Measurements from ENCODE around the gene TRIM27. TPM values are rescaled to one million over a fixed set of nuclear protein-coding genes. Genes with fewer than 3 reads are reported as not detected.
"Not testable (repeated sequence)": the region's sequence is repeated elsewhere in the genome, so short reads cannot be mapped to it uniquely, and the experiment has no call there.

The TRIM27 gene
- total and polyA plus RNA-seq, 2 experiments from 2014 or later = 57.0 to 60.8 TPM

DNA sequence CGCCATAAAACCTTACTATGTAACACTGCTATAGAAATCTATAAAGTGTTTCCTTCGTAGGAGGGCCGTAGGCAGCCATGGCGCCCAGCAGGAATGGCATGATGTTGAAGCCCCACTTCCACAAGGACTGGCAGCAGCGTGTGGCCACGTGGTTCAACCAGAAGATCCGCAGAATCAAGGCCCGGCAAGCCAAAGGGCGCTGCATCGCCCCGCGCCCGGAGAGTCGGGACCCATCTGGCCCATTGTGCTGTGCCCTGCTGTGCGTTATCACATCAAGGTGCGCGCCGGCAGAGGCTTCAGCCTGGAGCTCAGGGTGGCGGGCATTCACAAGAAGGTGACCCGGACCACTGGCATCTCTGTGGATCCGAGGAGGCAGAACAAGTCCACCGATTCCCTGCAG is 62.4 kb downstream of the TRIM27 start:
- TF ChIP-seq, protein P1, sequence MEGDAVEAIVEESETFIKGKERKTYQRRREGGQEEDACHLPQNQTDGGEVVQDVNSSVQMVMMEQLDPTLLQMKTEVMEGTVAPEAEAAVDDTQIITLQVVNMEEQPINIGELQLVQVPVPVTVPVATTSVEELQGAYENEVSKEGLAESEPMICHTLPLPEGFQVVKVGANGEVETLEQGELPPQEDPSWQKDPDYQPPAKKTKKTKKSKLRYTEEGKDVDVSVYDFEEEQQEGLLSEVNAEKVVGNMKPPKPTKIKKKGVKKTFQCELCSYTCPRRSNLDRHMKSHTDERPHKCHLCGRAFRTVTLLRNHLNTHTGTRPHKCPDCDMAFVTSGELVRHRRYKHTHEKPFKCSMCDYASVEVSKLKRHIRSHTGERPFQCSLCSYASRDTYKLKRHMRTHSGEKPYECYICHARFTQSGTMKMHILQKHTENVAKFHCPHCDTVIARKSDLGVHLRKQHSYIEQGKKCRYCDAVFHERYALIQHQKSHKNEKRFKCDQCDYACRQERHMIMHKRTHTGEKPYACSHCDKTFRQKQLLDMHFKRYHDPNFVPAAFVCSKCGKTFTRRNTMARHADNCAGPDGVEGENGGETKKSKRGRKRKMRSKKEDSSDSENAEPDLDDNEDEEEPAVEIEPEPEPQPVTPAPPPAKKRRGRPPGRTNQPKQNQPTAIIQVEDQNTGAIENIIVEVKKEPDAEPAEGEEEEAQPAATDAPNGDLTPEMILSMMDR (IDR thresholded peaks at IDR 0.05; ENCODE audit: poor library complexity) = no peak
- no peak for TF ChIP-seq EZH2phosphoT487 (IDR thresholded peaks at IDR 0.05; ENCODE audit: low read depth, severe bottlenecking, unreplicated experiment)
- no peak for TF ChIP-seq EZH2 (IDR thresholded peaks at IDR 0.05; ENCODE audit: borderline replicate concordance)
- WGBS (ENCODE audit: low lambda C conversion rate, missing lambda C conversion rate) = 96% methylated on average over 22 of the region's 22 CpGs

DNA sequence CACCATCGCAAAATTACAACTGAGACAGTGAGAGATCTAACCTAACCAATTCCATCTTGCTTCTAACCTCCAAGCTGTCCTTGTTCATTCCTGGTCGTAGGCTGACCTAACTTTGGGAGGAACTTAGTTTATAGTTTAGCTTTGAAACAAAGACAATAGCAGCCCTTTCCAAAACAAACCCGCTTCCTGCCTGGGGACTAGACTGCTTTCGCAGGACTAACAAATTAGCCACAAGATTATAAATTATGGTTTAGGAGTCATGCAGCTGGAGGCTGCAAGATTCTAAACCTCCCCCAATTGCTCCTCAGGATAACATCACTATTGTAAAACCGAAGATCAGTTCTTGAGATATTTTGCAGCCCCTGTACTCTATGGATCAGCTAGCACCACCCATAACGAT is 63.2 kb downstream of the TRIM27 start:
- no peak overlapping the region for H3K27ac ChIP-seq
- H3K79me2 ChIP-seq = no peaks in the 10 kb centered on the region
- no peaks in the 10 kb centered on the region for H3K9me3 ChIP-seq (ENCODE audit: low read depth)
- TF ChIP-seq EZH2 (IDR thresholded peaks at IDR 0.05; ENCODE audit: borderline replicate concordance) (no peak), EZH2phosphoT487 (IDR thresholded peaks at IDR 0.05; ENCODE audit: low read depth, severe bottlenecking, unreplicated experiment) (no peak)
- no peak overlapping the region for H2AFZ ChIP-seq
- H3K4me1 ChIP-seq (ENCODE audit: insufficient read depth) = peaks cover 3% of the 10 kb centered on the region
- 85% methylated on average over 6 of the region's 6 CpGs for WGBS (ENCODE audit: low lambda C conversion rate, missing lambda C conversion rate)
- no peaks in the 10 kb centered on the region for H4K20me1 ChIP-seq (ENCODE audit: insufficient read depth, poor library complexity, severe bottlenecking)
- H3K4me2 ChIP-seq = no peak overlapping the region
- H3K9me2 ChIP-seq (replicated peaks; ENCODE audit: insufficient read depth) = no peaks in the 10 kb centered on the region
- H3K36me3 ChIP-seq (replicated peaks; ENCODE audit: insufficient read depth, low read depth) = no peaks in the 10 kb centered on the region
- no peaks in the 10 kb centered on the region for H3K27me3 ChIP-seq
- DNase-seq (ENCODE audit: low spot score) = no peak
- H3K4me3 ChIP-seq = no peak overlapping the region

More for the DNA sequence above, 62.4 kb downstream of the TRIM27 start:
- Histone ChIP-seq H4K20me1 (ENCODE audit: insufficient read depth, poor library complexity, severe bottlenecking) (no peaks in the 10 kb centered on the region), H2AFZ (no peak overlapping the region), H3K4me3 (no peak overlapping the region), H3K4me2 (no peak overlapping the region), H3K27ac (no peak overlapping the region), H3K79me2 (no peaks in the 10 kb centered on the region), H3K9me3 (ENCODE audit: low read depth) (no peaks in the 10 kb centered on the region), H3K27me3 (no peaks in the 10 kb centered on the region), H3K9me2 (replicated peaks; ENCODE audit: insufficient read depth) (no peaks in the 10 kb centered on the region), H3K36me3 (replicated peaks; ENCODE audit: insufficient read depth, low read depth) (no peaks in the 10 kb centered on the region), H3K4me1 (ENCODE audit: insufficient read depth) (peaks cover 3% of the 10 kb centered on the region)
- DNase-seq (ENCODE audit: low spot score) = no peak

DNA sequence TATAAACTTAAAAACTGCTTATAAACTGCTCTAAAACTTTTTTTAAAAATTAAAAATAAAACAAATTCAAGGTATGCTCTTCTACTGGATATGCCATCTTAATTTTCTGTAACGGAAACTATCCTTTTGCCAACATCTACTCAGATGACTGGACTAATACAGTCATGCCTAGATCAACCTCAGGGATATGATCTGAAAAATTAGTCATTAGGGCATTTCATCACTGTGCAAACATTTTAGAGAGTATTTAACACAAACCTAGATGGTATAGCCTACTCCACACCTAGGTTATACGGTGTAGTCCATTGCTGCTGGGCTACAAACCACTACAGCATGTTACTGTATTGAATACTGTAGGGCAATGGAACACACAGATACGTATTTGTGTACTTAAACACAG is 64.8 kb downstream of the TRIM27 start:
- H3K9me3 ChIP-seq (ENCODE audit: low read depth) = no peaks in the 10 kb centered on the region
- H2AFZ ChIP-seq = no peak overlapping the region
- no peak overlapping the region for H3K4me2 ChIP-seq
- no peaks in the 10 kb centered on the region for H4K20me1 ChIP-seq (ENCODE audit: insufficient read depth, poor library complexity, severe bottlenecking)
- no peaks in the 10 kb centered on the region for H3K4me1 ChIP-seq (ENCODE audit: insufficient read depth)
- H3K4me3 ChIP-seq = no peak overlapping the region
- H3K27ac ChIP-seq = no peak overlapping the region
- no peaks in the 10 kb centered on the region for H3K36me3 ChIP-seq (replicated peaks; ENCODE audit: insufficient read depth, low read depth)
- no peak for DNase-seq (ENCODE audit: low spot score)
- H3K27me3 ChIP-seq = no peaks in the 10 kb centered on the region
- TF ChIP-seq EZH2 (IDR thresholded peaks at IDR 0.05; ENCODE audit: borderline replicate concordance) (no peak), EZH2phosphoT487 (IDR thresholded peaks at IDR 0.05; ENCODE audit: low read depth, severe bottlenecking, unreplicated experiment) (no peak)
- TF ChIP-seq, protein P1 (IDR thresholded peaks at IDR 0.05; ENCODE audit: poor library complexity) = no peak
- WGBS (ENCODE audit: low lambda C conversion rate, missing lambda C conversion rate) = 79% methylated on average over 3 of the region's 3 CpGs
- H3K79me2 ChIP-seq = no peaks in the 10 kb centered on the region
- H3K9me2 ChIP-seq (replicated peaks; ENCODE audit: insufficient read depth) = no peaks in the 10 kb centered on the region

DNA sequence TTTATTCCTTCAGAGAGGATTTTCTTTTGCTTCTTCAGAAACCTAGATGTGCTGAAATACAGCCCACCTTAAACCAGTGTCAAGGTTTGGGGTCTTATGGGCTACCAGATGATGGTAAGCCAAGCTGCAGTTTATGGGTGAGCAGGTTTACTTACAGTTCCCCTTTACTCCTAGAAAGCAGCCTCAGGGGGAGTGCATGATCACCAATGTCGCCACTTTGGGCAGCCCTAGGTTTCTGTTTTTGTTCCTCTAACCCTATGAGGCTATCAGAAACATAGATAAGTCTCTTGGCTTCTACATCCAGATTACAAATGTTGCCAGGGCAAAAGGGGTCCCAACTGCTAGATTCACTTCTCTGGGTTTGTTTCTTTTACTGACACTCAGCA is 67.2 kb downstream of the TRIM27 start:
- Histone ChIP-seq H3K27me3 (no peaks in the 10 kb centered on the region), H3K36me3 (replicated peaks; ENCODE audit: insufficient read depth, low read depth) (no peaks in the 10 kb centered on the region), H3K9me3 (ENCODE audit: low read depth) (no peaks in the 10 kb centered on the region), H4K20me1 (ENCODE audit: insufficient read depth, poor library complexity, severe bottlenecking) (no peaks in the 10 kb centered on the region), H2AFZ (no peak overlapping the region), H3K9me2 (replicated peaks; ENCODE audit: insufficient read depth) (no peaks in the 10 kb centered on the region), H3K79me2 (no peaks in the 10 kb centered on the region), H3K4me2 (no peak overlapping the region), H3K4me3 (no peak overlapping the region), H3K4me1 (ENCODE audit: insufficient read depth) (no peaks in the 10 kb centered on the region), H3K27ac (no peak overlapping the region)
- TF ChIP-seq, protein P1 (IDR thresholded peaks at IDR 0.05; ENCODE audit: poor library complexity) = no peak
- no peak for TF ChIP-seq EZH2phosphoT487 (IDR thresholded peaks at IDR 0.05; ENCODE audit: low read depth, severe bottlenecking, unreplicated experiment)
- TF ChIP-seq EZH2 (IDR thresholded peaks at IDR 0.05; ENCODE audit: borderline replicate concordance) = no peak
- 52% methylated on average over 1 of the region's 1 CpG for WGBS (ENCODE audit: low lambda C conversion rate, missing lambda C conversion rate)
- DNase-seq (ENCODE audit: low spot score) = no peak

DNA sequence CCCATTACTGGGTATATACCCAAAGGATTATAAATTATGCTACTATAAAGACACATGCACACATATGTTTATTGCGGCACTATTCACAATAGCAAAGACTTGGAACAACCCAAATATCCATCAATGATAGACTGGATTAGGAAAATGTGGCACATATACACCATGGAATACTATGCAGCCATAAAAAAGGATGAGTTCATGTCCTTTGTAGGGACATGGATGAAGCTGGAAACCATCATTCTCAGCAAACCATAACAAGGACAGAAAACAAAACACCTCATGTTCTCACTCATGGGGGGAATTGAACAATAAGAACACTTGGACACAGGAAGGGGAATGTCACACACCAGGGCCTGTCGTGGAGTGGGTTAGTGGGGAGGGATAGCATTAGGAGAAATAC is 69.4 kb downstream of the TRIM27 start:
- not testable (repeated sequence) for H3K27ac ChIP-seq; H3K4me3 ChIP-seq; H3K27me3 ChIP-seq; H3K4me2 ChIP-seq; H3K9me2 ChIP-seq (replicated peaks; ENCODE audit: insufficient read depth); DNase-seq (ENCODE audit: low spot score); H2AFZ ChIP-seq; H3K9me3 ChIP-seq (ENCODE audit: low read depth); H3K79me2 ChIP-seq; H4K20me1 ChIP-seq (ENCODE audit: insufficient read depth, poor library complexity, severe bottlenecking); H3K4me1 ChIP-seq (ENCODE audit: insufficient read depth); H3K36me3 ChIP-seq (replicated peaks; ENCODE audit: insufficient read depth, low read depth)
- 97% methylated on average over 2 of the region's 2 CpGs for WGBS (ENCODE audit: low lambda C conversion rate, missing lambda C conversion rate)

Data from hepatocyte (in vitro differentiated cells).